Testis (tissue), 3 donors: ENCODE data around the gene ECM1. TPM values are rescaled to one million over a fixed set of nuclear protein-coding genes. Genes with fewer than 3 reads are reported as not detected.

Source experiments
- DNase-seq: peaks from one replicate; pipeline ENCODE4 v3.0.0-alpha.2; 2019
- H3K27ac ChIP-seq, 2 donors: fragments of 200-600 bp; sonication (generic); one replicate each; pipeline ENCODE4 v1.5.1; 2019
- H3K27me3 ChIP-seq: fragments of 200-600 bp; sonication (generic); one replicate; pipeline ENCODE4 v1.5.1; 2019
- H3K36me3 ChIP-seq: fragments of 200-600 bp; sonication (generic); one replicate; pipeline ENCODE4 v1.5.1; 2017; ENCODE audit warnings: low read depth; ENCODE audit errors: missing control alignments
- H3K4me1 ChIP-seq: fragments of 200-600 bp; sonication (generic); one replicate; pipeline ENCODE4 v1.5.1; 2019
- H3K4me3 ChIP-seq, 2 donors: fragments of 200-600 bp; sonication (generic); one replicate each; pipeline ENCODE4 v1.5.1; 2017 to 2019
- H3K9me3 ChIP-seq: fragments of 200-600 bp; sonication (generic); one replicate; pipeline ENCODE4 v1.5.1; 2017
- CTCF ChIP-seq, 3 experiments: fragments of 450-650 bp in 2 of 3; fragments of 200-600 bp in 1 of 3; sonication (generic) in 1 of 3; IDR thresholded peaks; one replicate each; pipeline ENCODE4 v1.5.1; 2016 to 2019; ENCODE audit warnings: antibody characterized with exemption in 3 of 3, mild to moderate bottlenecking in 2 of 3, moderate library complexity in 1 of 3
- POLR2A ChIP-seq: fragments of 450-650 bp; IDR thresholded peaks from one replicate; pipeline ENCODE4 v1.6.1; 2017; ENCODE audit warnings: antibody characterized with exemption, mild to moderate bottlenecking, moderate library complexity
- WGBS, 2 donors: methylation state at CpG; one replicate each; pipeline ENCODE4 v1.1.5; 2018; 5-methylcytosine and 5-hydroxymethylcytosine counted together
- intact Hi-C: fragments of 100-400 bp; cut with DNase I; formaldehyde crosslinking; loops from one replicate; pipeline ENCODE4 v1.15.1; 2023; ENCODE audit warnings: low total_unique reads
- polyA plus RNA-seq: library from polyadenylated mRNA; stranded (reverse); fragments of 350-450 nt; fragmentation: Illumina TruSeq; extraction: RNeasy Lipid Tissue Mini Kit (QIAGEN cat#74804); gene quantifications from one replicate; pipeline ENCODE4 v1.2.3, GENCODE V29; 2014; ENCODE audit warnings: low read depth, low replicate concordance; ENCODE audit not compliant: insufficient read depth
- total RNA-seq, 2 donors: library from RNA; depleted of rRNA; stranded (reverse); fragments of >200 nt; gene quantifications; one replicate each; pipeline ENCODE4 v1.2.3, GENCODE V29; 2016

ECM1 gene
- total and polyA plus RNA-seq, 3 donors from 2014 or later, result 4.6 to 16.9 (median 5.0) TPM

- H3K36me3 ChIP-seq, result no peaks in the 10 kb centered on the region
- H3K4me3 ChIP-seq, result no peak overlapping the region
- no peaks in the 10 kb centered on the region for H3K9me3 ChIP-seq
- DNase-seq, result peak; percentile 54
- no peak for TF ChIP-seq POLR2A
- no peak for TF ChIP-seq CTCF (IDR thresholded peaks at IDR 0.05)
- peak overlapping the region; percentile 36 to 97 for H3K27ac ChIP-seq
- peaks cover 41% of the 10 kb centered on the region for H3K4me1 ChIP-seq
- H3K27me3 ChIP-seq, result no peaks in the 10 kb centered on the region
- WGBS, 2 donors, result 66 to 67% methylated on average over 17 to 28 of the region's 28 CpGs
- intact Hi-C loops, result loop anchor here (10.0 kb wide), 1 partner anchor 94 kb away; no protein-coding TSS in a partner anchor
Observed at GRCh38 chr1:150558761-150559655, 51.1 kb downstream of the ECM1 start.

GRCh38 chr1:150559656-150560010, 51.7 kb downstream of the ECM1 start:
- DNase-seq, result no peak
- Histone ChIP-seq H3K36me3 (no peaks in the 10 kb centered on the region), H3K27me3 (no peaks in the 10 kb centered on the region), H3K4me3 (no peak overlapping the region), H3K27ac (peak overlapping the region; percentile 97 to 99), H3K4me1 (peaks cover 47% of the 10 kb centered on the region), H3K9me3 (no peaks in the 10 kb centered on the region)
- TF ChIP-seq POLR2A (no peak), CTCF (IDR thresholded peaks at IDR 0.05) (no peak)
- intact Hi-C loops, result loop anchor here (5.0 to 10.0 kb wide), 2 partner anchors 63 to 95 kb away; no protein-coding TSS in a partner anchor
- 68% methylated on average over 10 of the region's 10 CpGs; no CpG with 5 or more reads in 1 of the 2 donors for WGBS, 2 donors

GRCh38 chr1:150560011-150560438, 52.1 kb downstream of the ECM1 start:
- TF ChIP-seq POLR2A (no peak), CTCF (IDR thresholded peaks at IDR 0.05) (peak; percentile 85 to 91 (median 85))
- H3K4me3 ChIP-seq, result no peak overlapping the region
- WGBS, 2 donors, result 57 to 71% methylated on average over 5 to 8 of the region's 9 CpGs
- H3K27me3 ChIP-seq, result no peaks in the 10 kb centered on the region
- peaks cover 51% of the 10 kb centered on the region for H3K4me1 ChIP-seq
- no peaks in the 10 kb centered on the region for H3K9me3 ChIP-seq
- no peaks in the 10 kb centered on the region for H3K36me3 ChIP-seq
- intact Hi-C loops, result loop anchor here (5.0 kb wide), 1 partner anchor 62 kb away; no protein-coding TSS in a partner anchor
- H3K27ac ChIP-seq, result peak overlapping the region; percentile 97 to 99
- DNase-seq, result peak; percentile 85

DNA sequence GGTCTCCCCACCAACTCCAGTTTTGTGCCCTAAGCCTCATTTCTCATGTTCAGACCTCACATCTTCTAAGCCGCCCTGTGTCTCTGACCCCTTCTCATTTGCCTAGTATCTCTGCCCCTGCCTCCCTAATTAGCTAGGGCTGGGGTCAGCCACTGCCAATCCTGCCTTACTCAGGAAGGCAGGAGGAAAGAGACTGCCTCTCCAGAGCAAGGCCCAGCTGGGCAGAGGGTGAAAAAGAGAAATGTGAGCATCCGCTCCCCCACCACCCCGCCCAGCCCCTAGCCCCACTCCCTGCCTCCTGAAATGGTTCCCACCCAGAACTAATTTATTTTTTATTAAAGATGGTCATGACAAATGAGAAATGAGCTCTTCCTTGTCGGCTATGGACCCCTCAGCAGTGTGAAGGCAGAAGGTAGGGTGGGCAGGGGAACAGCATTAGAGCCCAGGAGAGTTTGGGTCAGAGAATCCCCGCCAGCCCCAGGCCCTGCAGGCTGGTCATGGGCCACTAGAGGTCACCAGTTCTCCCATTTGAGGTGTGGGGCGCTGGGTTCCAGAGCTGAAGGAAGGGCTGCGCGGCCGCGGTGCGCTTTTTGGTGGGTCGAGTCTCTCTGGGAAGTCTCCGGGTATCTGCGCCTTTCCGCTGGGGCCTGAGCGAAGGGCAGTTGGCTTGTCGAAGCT, 52.8 kb downstream of the ECM1 start:
- no peaks in the 10 kb centered on the region for H3K9me3 ChIP-seq
- DNase-seq, result peak; percentile 92
- H3K36me3 ChIP-seq, result no peaks in the 10 kb centered on the region
- intact Hi-C loops, result loop anchor here (5.0 kb wide), 1 partner anchor 62 kb away; no protein-coding TSS in a partner anchor
- H3K27ac ChIP-seq, result peak overlapping the region; percentile 97 to 99
- H3K4me3 ChIP-seq, result peak overlapping the region; percentile 27 to 59
- 12 to 14% methylated on average over 14 to 17 of the region's 17 CpGs for WGBS, 2 donors
- no peaks in the 10 kb centered on the region for H3K27me3 ChIP-seq
- peaks cover 58% of the 10 kb centered on the region for H3K4me1 ChIP-seq
- TF ChIP-seq POLR2A, result no peak
- TF ChIP-seq CTCF (IDR thresholded peaks at IDR 0.05), result peak; percentile 78 to 87 (median 80)
